Thyroid gland (tissue), 4 donors: Measurements from ENCODE around the gene NFIA.

Experiments used
- POLR2A ChIP-seq, 2 donors: fragments of 450-650 bp; IDR thresholded peaks; one replicate each; pipeline ENCODE4 v1.6.1; 2017; ENCODE audit warnings: antibody characterized with exemption in 2 of 2, mild to moderate bottlenecking in 2 of 2, moderate library complexity in 1 of 2
- TF ChIP-seq, protein P1 (sequence below), 6 experiments: fragments of 200-600 bp in 3 of 6; fragments of 450-650 bp in 3 of 6; sonication (generic) in 3 of 6; IDR thresholded peaks; one replicate each; pipeline ENCODE4 v1.5.1; 2016 to 2019; ENCODE audit warnings: antibody characterized with exemption in 6 of 6, mild to moderate bottlenecking in 2 of 6, inconsistent platforms in 1 of 6, moderate library complexity in 1 of 6

DNA sequence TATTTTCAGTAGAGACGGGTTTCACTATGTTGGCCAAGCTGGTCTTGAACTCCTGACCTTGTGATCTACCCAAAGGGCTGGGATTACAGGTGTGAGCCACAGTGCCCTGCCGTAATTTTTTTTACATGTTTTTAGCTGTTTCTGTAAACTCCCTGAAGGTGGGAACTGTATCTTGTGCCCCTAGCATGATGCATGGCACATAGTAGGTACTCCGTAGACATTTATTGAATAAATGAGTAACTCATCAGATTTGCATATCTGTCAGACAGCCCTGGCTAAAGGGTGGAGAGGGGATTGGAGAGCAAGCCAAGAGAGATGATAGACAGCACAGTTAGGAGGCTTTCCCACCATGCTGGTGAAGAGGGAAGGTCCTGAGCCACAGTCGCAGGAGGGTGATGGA is 247.2 kb downstream of the NFIA start:
- TF ChIP-seq, protein P1, sequence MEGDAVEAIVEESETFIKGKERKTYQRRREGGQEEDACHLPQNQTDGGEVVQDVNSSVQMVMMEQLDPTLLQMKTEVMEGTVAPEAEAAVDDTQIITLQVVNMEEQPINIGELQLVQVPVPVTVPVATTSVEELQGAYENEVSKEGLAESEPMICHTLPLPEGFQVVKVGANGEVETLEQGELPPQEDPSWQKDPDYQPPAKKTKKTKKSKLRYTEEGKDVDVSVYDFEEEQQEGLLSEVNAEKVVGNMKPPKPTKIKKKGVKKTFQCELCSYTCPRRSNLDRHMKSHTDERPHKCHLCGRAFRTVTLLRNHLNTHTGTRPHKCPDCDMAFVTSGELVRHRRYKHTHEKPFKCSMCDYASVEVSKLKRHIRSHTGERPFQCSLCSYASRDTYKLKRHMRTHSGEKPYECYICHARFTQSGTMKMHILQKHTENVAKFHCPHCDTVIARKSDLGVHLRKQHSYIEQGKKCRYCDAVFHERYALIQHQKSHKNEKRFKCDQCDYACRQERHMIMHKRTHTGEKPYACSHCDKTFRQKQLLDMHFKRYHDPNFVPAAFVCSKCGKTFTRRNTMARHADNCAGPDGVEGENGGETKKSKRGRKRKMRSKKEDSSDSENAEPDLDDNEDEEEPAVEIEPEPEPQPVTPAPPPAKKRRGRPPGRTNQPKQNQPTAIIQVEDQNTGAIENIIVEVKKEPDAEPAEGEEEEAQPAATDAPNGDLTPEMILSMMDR (IDR thresholded peaks at IDR 0.05) = no peak
- TF ChIP-seq POLR2A (IDR thresholded peaks at IDR 0.05) = no peak
